Measurements from ENCODE around the gene SEMA4D.

DNA sequence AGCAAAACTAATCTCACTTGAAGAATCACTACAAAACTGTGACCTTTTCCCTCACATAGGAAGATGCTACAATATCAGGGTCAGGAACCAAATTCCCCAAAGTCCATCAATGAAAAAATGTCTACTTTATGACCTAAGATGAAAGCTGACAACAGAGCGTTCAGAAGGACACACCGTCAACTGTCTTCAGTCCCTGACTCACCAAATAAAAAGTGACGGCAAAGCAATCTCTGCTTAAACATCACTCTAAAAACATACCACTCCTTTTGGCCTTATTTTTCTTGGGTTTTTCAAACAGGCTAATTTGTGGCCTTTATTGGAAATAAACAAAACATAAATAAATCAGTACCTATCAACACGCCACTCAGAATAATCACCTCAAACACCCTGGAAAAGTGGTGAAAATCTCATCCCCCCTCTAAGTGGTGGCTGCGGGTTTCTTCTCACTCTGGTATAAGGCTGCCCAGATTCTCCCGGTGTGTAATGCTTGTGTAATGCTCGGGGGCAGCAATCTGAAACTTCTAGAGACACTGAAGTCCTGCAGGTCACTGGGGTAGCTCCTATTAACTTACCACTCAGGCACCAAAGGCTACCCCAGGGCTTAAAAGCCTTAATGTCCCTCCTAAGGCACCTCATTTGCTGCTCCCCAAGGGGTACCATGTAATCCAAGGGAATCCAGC, 29.5 kb downstream of the SEMA4D start:
- TF ChIP-seq YY1 (IDR thresholded peaks at IDR 0.05; ENCODE audit: insufficient read depth, insufficient read length) (no peak), SUZ12 (IDR thresholded peaks at IDR 0.05; ENCODE audit: extremely low read depth, insufficient read depth, insufficient read length) (no peak), ZNF274 (IDR thresholded peaks at IDR 0.05; ENCODE audit: low read depth, low read length) (no peak)

All from NT2/D1 (cell line).